Medulla oblongata (tissue), 1 donor: ENCODE measurements around the gene RGS14.
A peak's percentile ranks its signal among the peaks of the same experiment; 100 is the strongest.

Source experiments
- DNase-seq: peaks from one replicate; pipeline ENCODE4 v3.0.0-alpha.2; 2015; ENCODE audit errors: extremely low spot score

RGS14 gene, protein sequence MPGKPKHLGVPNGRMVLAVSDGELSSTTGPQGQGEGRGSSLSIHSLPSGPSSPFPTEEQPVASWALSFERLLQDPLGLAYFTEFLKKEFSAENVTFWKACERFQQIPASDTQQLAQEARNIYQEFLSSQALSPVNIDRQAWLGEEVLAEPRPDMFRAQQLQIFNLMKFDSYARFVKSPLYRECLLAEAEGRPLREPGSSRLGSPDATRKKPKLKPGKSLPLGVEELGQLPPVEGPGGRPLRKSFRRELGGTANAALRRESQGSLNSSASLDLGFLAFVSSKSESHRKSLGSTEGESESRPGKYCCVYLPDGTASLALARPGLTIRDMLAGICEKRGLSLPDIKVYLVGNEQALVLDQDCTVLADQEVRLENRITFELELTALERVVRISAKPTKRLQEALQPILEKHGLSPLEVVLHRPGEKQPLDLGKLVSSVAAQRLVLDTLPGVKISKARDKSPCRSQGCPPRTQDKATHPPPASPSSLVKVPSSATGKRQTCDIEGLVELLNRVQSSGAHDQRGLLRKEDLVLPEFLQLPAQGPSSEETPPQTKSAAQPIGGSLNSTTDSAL

GRCh38 chr5:177357459-177358351 is at the start of gene RGS14:
Gene RGS14 (plus strand): TSS chr5:177357924. CDS start chr5:177358025, 101 bp downstream.
- peak; percentile 65 for DNase-seq

GRCh38 chr5:177308740-177309139 is 49.0 kb upstream of the RGS14 start:
- no peak for DNase-seq

DNA sequence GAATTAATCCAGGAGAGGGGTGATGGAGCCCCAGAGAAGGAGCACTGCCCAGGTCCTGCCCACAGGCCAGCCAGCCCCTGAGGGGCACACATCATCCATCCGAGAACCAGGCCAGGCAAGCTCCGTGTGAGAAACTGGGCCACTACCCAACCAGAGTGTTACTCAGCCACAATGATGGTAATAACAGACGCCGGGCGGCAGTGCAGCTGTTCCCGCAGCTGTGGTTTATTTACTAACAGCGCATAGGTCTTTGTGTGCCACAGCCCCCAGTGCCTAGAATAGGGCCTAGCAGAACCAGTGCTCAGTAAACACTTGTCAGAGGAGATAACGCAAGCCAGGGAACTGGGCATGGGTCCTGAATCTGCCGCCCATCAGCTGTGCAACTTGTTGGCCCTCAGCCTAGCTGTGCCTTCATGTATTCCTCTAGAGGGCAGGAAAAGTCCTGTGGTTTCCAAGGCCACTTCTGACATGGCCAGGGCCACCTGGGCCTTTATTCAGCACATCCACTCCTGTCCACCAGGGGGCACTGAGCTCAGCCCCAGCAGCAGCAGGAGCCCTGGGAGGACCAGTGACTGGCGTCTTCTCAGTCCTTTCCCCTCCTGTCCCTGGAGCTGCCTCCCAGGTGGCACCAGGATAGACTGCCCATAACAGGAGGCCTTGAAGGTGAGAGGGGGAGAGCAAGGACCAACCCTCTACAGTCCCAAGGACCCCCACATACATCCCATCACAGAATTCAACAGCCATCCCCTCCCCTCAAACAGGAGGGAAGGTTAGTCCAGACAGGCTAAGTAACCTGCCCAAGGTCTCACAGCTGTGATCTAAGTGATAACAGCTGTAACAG is 48.2 kb upstream of the RGS14 start:
- DNase-seq, result no peak

- no peak for DNase-seq
These were observed 47.4 kb upstream of the RGS14 start for GRCh38 chr5:177310332-177310731.

DNA sequence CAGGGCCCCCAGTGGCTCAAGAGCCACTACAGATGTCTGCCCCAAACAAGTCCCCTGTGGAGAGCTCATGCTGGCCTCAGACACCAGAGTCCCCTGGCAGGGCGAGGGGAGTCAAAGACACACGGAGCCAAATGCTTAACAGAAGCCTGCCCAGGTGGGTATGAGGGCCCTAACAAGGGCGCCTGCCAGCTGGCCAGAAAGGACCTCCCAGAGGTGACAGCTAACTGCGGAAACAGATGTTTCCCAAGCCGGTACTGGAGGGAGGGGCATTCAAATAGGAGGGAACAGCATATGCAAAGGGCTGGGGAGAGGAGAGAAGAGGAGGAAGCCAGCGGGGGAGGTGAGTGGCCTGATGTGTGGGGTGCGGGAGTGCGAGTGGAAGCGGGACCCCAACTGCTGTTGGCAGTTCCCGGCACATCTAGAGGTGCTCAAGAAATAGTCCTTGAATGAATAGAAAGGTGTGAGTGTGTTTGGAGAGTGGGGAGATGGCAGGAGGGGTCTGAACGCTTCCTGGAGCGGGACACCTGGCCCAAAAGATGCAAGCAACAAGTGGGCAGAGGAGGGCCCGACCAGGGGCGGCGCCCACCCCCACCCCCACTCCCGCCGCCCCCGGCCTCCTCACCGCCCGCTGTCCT is 46.9 kb upstream of the RGS14 start:
- DNase-seq, result no peak

GRCh38 chr5:177311392-177311722 is 46.4 kb upstream of the RGS14 start:
- DNase-seq, result no peak

DNA sequence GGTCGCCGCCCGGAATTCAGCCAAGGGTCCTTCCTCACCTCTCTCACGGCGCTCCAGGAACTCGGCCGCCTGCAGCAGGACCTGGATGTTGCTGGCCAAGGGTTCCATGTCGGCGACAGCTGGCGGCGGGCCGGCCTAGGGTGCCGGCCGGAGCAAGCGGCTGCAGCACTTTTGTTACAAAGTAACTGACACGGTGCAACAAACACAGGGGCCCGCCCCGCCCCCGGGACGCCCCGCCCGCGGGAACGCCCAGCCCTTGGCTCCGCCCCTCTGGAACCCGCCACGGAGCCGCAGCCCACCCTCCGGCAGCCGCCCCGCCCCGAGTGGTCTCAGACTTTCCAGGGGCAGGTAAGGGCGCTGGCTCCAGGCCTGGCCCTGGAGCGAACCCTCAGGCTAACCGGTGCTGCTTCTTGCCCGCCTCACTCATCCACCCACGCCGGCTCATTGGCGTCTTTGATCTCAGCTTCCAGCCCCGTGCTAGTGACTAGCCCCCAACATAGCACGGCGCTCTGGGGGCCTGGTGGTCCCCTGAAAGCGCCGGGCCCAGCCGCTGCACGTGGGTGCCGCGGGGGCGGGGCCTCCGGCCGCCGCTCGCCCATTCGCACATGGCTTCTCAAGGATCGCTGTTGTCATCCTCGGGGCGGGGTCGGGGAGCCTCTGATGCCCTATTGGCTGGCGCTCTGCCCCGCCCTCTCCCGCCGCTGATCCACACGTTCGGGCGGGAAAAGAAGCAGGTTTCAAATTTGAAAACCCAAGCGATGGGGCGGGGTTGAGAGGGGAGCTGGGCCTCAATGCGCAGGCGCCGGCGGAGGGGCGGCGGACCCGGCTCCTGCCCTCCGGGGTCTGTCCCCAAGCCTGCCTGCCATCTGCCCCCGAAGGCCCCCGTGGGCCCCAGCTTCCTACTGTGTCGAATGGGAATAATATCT is 45.7 kb upstream of the RGS14 start, which contains the start of gene MXD3:
MXD3 (minus strand) TSS at position 176 of the 926 bp plus-strand sequence; CDS start at position 108, 68 bp downstream.
- DNase-seq, result peak; percentile 97

GRCh38 chr5:177312649-177313181 is 45.0 kb upstream of the RGS14 start:
- no peak for DNase-seq

DNA sequence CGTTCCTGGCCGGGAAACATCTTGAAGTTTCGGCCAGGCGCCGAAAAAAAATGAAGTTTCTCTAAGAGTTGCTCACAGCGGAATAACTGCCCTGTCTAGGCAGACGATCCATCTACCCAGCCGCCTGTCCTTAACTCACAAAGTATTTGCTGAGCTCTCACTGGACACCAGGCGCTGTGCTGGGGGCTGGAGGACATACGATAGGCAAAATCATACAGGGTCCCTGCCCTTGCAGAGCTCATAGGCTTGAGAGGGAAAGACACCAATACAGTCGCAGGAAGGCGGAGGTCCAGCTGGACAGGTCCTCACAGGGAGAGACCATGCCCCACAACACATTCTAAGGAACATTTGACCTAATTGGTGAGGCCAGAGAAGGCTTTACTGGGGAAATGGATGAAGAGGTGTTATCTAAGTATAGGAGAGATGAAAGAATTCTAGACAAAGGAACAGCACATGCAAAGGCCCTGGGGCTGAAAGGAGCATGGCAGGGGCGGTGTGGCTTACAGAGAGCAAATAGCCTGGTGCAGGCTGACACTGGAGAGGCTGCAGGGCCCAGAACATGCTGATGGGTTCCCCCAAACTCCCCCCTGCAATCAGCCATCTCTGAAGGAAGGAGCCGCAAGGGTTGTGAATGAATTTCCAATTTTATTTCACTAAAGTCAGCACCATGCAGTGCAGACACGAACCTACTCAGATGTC is 44.0 kb upstream of the RGS14 start:
- DNase-seq, result no peak

DNA sequence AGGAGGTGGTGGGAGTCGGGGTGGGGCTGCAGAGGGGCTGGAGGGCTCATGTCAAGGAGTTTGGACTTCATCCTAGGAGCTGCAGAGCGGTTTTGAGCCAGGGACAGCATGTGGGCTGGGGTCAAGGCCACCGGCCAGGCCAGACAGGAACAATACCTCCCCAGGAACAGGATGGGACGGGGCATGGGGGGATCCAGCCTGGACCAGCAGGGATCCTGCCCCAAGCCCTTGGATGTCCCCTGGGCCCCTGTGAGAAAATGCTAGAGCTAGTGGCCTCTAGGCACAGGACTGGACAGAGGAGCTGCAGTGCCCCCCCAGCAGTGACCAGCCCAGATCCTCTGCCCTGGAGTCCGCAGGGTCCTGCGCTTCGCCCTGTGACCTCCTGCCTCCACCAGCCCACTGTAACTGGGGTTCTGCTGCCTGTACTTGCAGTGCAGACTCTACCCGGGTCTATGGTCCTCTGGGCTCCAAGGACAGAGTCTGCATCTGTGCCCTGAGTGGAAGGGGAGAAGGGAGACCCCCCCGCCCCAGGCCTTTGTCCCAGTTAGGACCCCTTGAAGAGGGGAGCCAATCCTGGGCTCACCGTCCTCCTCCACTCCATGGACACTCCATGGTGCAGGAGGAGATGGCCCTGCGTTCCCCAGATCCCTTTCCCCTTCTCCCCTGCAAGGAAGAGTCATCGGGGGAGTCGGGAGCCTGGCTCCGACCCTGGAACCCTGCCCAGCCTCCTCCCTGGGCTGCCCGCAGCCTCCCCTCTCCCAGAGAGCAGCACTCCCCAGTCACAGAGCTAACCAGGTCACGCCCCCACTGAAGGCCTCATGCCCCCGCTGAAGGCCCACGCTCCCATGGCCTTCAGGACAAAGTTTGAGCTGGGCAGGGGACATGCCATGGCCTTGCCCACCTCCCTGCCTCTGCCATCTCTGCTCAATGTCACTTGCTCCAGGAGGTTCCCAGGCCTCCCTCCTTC is 43.1 kb upstream of the RGS14 start:
- DNase-seq, result no peak

GRCh38 chr5:177315411-177315810 is 42.3 kb upstream of the RGS14 start:
- DNase-seq, result no peak

GRCh38 chr5:177316005-177316404 is 41.7 kb upstream of the RGS14 start:
- DNase-seq, result no peak

- DNase-seq, result peak; percentile 78
These were observed 39.8 kb upstream of the RGS14 start for GRCh38 chr5:177317959-177318377.

GRCh38 chr5:177319913-177320588 is 37.7 kb upstream of the RGS14 start:
- no peak for DNase-seq

- peak; percentile 67 for DNase-seq
These were observed 36.8 kb upstream of the RGS14 start for GRCh38 chr5:177320879-177321278.

DNA sequence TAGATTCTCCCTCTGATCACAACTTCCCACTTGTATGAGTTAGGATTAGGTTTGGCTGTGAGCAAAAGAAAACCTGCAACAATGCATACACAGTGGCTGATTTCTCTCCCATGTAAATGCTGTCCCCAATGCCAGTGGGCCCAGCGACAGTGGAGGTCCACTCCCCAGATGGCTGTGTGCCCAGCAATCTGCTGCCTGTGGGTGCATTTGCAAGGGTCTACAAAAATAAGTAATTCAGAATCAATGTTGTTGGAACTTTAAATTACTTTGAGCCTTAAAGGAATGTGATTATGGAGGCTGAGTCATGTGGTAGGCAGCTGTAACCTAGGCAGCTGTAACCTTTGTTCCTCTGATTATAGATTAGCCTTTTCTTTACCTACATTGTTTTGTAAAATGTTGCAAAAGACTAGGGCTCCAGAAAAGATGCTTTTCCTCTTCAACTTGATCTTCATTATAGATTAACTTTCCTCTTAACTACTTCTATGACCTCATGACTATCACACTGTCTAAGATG is 31.8 kb upstream of the RGS14 start:
- no peak for DNase-seq
